ENCODE results near the gene HIBADH.
A peak's percentile ranks its signal among the peaks of the same experiment; 100 is the strongest.

Gene HIBADH

GRCh38 chr7:27634671-27635493, 27.8 kb downstream of the HIBADH start:
- no peak for DNase-seq

GRCh38 chr7:27633062-27633461, 29.6 kb downstream of the HIBADH start:
- DNase-seq, result no peak

GRCh38 chr7:27631391-27631790, 31.3 kb downstream of the HIBADH start:
- no peak for DNase-seq

- no peak for DNase-seq
These were observed 35.5 kb downstream of the HIBADH start for GRCh38 chr7:27627146-27627545.

GRCh38 chr7:27619492-27619891, 43.2 kb downstream of the HIBADH start:
- DNase-seq, result no peak

GRCh38 chr7:27617651-27618381, 44.9 kb downstream of the HIBADH start:
- DNase-seq, result no peak

- DNase-seq, result no peak
These were observed 45.7 kb downstream of the HIBADH start for GRCh38 chr7:27616914-27617548.

- no peak for DNase-seq
These were observed 46.5 kb downstream of the HIBADH start for GRCh38 chr7:27616186-27616491.

GRCh38 chr7:27615420-27616185, 47.1 kb downstream of the HIBADH start:
- no peak for DNase-seq

GRCh38 chr7:27614095-27614494, 48.6 kb downstream of the HIBADH start:
- DNase-seq, result no peak

GRCh38 chr7:27611059-27611458, 51.6 kb downstream of the HIBADH start:
- DNase-seq, result no peak

GRCh38 chr7:27608776-27609495, 53.7 kb downstream of the HIBADH start:
- no peak for DNase-seq

GRCh38 chr7:27607210-27607606, 55.5 kb downstream of the HIBADH start:
- no peak for DNase-seq

GRCh38 chr7:27606270-27607209, 56.1 kb downstream of the HIBADH start:
- DNase-seq, result no peak

GRCh38 chr7:27605689-27606269, 56.9 kb downstream of the HIBADH start:
- DNase-seq, result peak; percentile 30 to 33

GRCh38 chr7:27605283-27605682, 57.4 kb downstream of the HIBADH start:
- no peak for DNase-seq

GRCh38 chr7:27603813-27604212, 58.9 kb downstream of the HIBADH start:
- peak; percentile 36 to 49 for DNase-seq

GRCh38 chr7:27602766-27603165, 59.9 kb downstream of the HIBADH start:
- peak in 1 of 2 experiments; percentile 10 for DNase-seq

GRCh38 chr7:27601217-27601616, 61.5 kb downstream of the HIBADH start:
- DNase-seq, result no peak

GRCh38 chr7:27600247-27600646, 62.4 kb downstream of the HIBADH start:
- DNase-seq, result no peak

GRCh38 chr7:27595009-27595408, 67.7 kb downstream of the HIBADH start:
- DNase-seq, result no peak
